HG03066 (cell line): ENCODE results near the gene ROR2.

Source experiments
- ATAC-seq: cut with Tn5 transposase; IDR thresholded peaks from one replicate; pipeline ENCODE4 v1.9.1; 2021; ENCODE audit warnings: low read depth; ENCODE audit not compliant: unreplicated experiment

The ROR2 gene

DNA sequence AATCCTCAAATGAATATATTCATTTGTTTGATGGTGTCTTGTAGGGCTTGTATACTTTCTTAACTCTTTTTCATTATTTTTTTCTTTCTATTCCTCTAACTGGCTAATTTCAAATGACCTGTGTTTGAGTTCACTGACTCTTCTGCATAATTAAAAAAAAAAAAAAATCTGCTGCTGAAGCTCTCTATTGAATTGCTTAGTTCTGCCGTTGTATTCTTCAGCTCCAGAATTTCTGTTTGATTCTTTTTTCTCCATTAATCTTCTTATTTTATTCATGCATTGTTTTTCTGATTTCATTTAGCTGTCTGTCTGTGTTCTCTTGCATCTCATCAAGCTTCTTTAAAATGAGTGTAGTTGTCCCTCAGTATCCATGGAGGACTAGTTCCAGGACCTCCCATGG lies 244.6 kb downstream of the ROR2 start:
- ATAC-seq = no peak

DNA sequence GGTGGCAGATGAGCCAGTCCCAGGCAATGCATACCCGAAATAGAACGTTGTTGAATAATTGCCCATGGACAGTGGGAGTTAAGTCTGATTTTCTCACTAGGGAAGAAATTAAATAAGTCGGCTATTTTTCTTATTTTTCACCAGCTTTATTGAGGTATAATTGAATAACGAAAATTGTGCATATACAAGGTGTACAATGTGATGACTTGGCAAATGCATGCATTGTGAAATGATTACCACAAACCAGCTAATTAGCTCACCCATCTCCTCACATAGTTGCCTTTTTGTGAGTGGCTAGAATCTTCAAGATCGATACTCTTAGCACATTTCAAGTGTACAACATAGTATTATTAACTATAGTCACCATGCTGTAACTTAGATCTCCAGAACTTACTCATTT lies 249.6 kb downstream of the ROR2 start:
- no peak for ATAC-seq

DNA sequence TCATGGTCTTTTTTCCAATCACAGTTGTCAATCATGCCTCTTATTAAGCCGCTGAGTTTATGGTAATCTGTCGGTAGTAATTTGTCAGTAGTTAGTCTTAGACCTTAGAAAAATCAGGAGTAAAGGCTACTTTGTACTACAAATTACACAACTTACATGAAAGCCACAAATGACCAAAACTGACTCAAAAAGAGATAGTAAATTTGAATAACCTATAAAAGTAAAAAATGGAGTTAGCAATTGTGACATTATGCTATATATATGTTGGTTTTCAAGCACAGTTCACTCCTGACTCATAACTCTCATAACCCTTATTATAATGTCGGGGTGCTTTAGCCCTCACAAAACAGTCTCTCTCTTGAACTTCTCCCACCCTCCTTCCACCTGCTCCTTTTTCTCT lies 251.8 kb downstream of the ROR2 start:
- no peak for ATAC-seq

DNA sequence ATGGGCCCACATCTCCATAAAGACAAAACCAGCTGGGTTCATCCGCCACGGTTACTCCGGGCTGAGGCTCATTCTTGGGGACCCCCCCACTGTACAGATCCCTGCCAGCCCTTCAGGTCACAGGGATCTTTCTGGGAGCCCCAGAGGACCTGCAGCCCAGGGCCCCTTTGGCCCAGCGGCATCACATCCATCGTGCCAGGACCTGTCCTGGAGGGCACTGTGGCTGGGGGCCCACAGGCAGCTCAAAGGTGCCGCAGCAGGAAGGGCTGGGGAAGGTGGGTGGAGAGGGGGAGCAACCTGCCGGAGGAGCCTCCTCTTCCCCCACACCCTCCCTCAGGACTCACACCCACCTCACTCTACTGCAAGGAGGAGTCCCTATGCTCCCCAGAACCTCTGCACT lies 252.8 kb downstream of the ROR2 start:
- no peak for ATAC-seq

DNA sequence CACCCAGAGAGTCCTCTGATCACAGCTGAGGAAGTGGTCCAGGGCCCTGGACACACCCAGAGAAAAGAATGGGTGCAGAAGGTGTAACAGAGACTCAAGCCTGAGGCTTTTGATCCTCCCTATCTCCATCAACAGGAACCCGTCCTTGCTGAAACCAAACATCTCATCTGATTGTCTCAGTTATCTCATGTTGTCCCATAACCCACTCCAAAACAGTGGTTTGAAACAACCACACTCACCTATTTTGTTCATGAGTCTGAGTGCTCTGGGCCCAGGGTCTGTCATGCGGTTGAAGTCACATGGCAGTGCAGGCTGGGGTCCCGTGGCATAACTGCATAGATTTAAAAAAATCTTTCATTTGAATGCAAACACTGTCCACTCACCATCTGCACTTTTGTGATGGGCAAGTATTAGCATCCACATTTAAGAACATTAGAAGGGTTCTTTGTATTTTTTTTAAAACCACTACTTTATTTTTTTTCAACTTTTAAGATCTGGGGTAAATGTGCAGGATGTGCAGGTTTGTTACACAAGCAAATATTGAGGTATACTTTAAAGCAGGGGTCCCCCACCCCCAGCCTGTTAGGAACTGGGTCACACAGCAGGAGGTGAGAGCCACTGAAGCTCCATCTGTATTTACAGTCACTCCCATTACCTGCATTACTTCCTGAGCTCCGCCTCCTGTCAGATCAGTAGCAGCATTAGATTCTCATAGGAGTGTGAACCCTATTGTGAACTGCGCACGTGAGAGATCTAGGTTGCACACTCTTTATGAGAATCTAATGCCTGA lies 255.8 kb downstream of the ROR2 start:
- no peak for ATAC-seq

DNA sequence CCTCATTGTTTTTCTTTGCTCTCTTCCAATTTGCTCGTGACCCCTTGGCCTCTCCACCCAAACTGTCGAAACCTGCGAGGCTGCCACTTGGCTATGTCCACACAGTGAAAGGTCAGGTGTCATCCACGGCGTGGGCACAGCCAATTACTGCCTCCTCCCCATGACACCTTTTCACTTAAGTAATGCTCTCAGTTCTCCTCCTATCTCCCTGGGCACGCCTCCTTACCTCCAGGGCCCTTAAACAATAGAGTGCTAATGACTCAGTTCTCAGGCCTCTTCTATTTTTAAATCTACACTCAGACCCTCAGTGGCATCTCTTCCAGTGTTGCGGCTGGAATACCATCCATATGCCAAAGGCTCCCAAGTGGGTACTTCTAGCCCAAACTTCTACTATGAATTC lies 256.8 kb downstream of the ROR2 start:
- ATAC-seq = no peak

DNA sequence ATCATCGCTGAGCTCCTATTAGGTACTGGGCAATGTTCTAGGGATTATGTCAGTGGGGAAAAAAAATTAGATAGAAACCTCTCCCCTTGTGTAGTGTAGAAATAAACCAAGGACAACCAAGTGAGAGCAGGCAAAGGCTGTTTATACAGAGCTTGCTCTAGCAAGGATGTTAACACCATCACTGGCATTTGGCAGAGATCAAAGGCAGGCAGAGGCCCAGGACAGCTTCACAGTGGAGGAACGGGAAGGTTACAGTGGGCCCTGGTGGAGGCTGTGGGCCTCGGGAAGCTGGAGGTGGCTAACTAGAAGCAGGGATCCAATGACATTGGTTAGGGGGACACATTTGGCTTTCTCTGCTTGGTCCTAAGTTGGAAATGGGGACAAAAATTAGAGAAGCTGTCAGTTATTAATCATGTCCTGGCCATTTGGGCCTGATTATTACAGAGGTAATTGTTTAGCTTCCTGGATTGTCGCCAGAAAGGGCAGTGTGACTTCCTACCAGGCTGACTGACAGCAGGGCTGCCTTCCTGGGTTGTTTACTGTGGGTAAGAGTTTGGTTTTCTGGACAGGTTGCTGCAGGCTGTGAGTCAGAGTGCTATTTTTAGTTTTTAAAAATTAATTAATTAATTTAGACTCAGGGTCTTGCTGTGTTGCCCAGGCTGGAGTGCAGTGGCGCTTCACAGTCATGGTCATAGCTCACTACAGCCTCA lies 259.3 kb downstream of the ROR2 start:
- ATAC-seq = no peak

DNA sequence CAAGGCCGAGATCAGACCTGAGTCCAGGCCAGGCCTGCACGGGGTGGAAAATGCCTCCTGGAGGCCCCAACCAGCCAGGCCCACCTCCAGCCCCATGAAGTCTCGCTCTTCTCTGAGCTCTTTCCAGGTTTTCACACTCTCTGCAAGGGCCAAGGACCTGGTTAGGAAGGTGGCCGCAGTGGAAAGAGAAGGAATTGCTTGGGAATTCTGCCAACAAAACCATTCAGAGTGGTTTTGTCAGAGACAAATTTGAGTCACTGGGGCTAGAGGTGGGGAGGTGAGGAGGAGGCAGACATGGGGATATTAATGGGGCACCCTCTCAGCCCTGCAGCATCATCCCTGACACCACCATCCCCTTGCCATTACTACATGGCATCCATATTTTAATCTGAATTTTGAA lies 261.0 kb downstream of the ROR2 start:
- ATAC-seq = no peak

DNA sequence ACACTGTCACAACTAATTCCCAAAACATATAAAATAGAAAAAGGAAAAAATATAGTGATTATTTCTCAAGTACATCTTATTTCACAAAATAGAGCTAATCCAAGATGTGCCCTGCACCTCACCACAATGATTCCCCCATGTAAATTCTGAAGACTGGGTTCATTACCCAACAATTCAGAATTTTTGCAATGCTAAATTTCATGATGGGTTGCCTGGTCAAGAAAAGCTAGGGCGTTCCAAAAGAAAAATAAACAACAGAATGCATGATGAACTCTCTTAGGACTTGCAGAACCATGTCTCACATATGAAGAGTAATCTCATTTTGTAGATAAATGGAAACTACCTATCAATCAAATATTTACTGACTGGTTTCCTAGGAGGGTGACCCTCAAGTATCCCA lies 266.8 kb downstream of the ROR2 start:
- no peak for ATAC-seq

DNA sequence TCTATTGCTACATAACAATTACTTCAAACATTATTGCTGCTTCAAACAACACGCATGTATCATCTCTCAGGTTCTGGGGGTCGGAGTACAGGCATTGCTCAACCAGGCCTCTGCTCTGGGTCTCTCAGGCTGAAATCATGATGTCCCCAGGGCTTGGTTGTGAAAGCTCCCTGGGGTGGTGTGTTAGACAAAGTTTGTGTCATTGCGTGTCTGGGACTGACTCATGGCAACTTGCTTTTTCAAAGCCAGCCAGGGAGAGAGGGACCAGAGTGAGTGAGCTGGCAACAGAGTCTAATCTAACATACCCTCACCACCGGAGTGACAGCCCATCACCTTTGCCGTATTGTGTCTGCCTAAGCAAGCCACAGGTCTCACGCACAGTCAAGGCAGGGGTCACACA lies 267.2 kb downstream of the ROR2 start:
- no peak for ATAC-seq

DNA sequence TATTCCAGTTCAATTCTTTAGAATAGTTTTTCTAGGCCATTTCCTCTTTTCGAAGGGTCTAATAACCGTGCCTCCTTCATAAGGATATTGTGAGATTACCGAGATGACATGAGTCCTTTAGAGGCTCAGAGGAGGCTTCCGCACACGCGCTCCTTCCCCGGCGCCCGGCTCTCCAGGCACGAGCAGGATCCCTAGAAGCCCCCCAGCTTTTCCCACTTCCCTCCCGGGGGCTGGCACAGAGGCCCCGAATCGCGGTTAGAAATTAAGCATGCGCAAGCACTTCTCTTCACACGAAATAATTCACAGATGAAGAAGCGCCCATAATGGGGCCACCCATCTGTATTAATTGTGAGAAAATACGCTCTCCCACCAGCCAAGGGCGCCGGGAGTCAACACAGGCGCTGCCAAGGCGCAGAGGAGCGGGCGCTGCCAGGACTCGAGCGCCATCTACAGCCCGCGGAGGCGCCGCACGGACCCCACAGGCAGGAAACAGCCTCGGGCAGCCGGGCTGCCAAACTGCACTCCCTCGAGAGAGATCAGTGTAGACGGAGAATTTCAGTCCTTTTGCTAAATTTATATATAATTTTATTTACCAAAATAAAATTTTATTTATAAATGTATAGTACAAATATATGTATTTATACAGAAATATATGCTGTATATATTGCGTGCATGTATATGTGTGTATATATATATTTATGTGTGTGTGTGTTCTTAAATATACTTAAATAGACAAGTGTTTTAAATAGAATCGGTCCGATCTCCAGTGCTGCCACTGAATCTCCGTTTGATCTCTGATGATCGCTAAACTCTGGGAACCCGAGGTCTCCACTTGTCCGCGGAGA lies 268.3 kb downstream of the ROR2 start:
- ATAC-seq = no peak

DNA sequence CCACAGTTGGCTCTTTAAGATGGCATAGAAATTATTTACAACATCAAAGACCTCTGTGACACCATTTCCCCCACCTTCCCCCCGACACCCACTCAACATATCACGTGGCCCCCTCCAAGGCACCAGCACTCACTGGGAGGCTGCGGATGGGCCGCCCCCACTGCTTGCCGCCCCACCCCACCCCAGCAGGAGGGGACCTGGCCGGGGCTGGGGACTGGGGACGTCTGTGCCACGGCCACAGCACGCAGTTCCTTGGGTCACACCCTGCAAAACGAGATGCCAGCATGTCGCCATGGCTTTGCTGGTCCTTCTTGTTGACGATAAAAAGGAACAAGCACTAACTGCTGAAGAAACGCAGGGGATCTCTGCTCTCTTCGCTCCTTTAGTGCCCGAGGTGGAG lies 269.0 kb downstream of the ROR2 start:
- ATAC-seq = no peak

DNA sequence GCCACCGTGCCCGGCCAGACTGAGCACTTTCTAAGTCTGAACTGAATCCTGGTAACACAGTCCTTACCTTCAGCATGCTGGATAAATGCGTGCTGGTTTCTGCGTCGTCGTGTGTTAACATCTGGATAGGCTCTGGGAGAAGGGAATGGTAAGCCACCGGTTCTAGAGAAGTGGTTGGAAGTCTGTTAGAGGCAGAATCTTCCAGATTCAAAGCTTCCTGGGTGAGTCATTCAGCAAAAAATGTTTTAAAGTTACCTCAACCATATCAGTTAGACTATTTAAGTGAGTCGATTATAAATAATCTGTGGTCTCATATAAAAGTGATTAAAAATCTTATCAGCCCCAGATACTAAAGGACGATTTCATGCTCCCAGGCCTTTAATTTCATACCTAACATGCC lies 269.9 kb downstream of the ROR2 start:
- no peak for ATAC-seq

DNA sequence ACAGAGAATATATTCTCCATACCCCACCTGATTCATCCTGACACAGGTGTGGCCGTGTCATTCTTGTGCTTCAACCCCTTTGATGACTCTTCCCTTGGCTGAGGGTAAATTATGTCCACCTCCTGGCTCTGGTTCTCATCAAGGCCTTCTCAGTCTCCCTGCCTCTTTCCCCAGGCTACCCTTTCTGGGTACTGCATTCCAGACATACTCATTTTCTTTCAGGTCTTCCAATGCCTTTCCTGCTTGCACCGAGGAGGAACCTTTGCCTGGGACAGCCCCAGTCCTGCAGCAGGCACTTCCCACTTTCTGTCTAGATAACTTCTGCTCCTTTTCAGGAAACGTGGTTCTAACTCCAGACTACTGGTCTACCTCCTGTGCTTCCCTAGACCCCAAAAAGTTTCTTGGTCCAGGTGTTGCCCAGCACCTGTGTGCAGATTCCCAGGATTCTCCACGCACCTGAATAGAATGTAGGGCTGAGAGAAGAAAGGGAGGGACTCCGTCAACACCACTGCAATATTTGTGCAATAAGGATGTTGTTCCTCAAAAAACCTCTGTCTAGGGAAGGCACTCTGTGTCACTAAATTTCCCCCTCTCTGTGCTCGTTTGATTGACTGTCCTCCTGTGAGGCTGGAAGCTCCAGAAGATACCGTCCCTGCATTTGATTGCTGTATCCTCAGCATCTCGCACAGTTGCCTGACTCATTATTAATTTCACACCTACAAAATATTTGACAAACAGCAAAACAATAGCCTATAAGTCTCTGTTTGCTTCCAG lies 271.0 kb downstream of the ROR2 start:
- ATAC-seq = no peak

DNA sequence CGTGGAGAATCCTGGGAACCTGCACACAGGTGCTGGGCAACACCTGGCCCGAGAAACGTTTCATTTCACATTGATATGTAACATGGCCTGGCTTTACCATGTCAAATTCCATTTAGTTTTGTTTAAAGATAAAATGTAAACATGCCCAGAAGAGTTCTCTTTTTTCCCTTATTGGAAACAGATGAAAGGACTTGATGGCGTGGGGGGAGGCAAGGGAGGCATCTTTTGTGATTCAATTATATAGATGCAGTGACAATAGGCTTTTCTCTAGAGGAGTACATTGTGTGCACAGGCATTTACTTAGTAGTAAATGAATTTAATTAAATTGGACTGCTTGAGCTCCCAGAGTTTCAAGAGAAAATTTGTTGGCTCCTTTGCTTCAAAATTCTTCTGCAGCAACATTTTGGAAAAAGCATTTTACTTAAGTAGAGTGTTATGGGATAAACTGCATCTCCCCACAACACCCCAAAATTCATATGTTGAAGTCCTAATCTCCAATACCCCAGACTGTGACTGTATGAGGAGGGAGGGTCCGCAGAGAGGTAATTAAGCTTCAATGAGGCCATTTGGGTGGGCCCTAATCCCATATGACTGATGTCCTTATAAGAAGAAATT lies 272.1 kb downstream of the ROR2 start:
- no peak for ATAC-seq

DNA sequence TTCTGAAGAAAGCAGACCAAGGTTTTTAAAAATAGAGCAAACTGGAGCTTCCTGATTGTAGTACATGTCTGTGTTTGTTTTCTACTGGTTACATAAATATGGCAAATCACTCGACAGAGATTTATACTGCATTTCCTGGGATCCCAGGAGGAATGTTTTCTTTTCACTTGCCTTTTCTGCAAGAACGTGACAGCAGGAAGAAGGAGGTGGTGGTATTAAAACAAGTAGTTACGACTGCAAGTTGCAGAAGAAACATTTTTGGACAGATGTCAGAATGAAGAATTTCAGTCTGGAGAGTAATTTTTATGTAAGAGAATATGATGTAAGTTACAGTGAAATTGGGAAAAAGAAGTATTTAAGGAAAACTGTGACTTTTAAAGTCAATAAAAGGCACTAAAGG lies 272.7 kb downstream of the ROR2 start:
- ATAC-seq = no peak

DNA sequence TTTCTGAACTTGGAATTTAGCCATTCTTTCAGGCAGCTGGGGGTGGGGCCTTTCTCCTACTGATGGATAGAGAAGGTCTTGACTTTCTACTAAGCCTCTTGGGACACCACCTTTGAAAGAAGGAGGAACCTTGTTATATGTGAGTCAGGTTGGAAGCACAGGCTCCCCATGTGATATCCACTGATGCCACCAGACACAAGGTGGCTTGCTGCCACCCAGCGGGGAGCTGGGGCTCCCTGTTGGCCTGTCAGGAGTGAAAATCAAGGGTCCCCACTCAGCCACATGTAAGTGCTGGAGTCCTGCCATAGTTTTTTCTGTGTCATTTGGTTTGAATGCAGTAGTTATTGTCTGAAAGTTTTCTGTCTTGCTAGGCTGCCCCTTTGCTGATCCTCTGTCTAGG lies 274.0 kb downstream of the ROR2 start:
- no peak for ATAC-seq

DNA sequence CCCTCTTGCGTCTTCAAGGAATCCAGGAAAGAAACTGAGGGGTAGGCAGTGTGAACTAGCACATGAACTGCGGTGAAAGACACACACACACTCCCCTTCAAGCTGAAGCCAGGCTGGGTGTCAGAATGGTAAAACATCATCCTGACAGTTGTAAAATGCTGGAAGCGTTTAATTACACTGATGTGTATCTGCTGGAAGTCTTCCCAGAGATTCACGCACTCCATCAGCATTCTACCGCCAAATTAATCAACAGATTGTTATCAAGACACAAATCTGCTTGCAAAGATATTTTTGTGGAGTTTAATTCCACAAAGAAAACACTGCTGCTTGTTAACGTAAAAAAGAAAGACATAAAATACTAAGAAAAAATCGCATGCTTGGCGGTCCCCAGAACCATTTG lies 285.4 kb downstream of the ROR2 start:
- ATAC-seq = no peak

DNA sequence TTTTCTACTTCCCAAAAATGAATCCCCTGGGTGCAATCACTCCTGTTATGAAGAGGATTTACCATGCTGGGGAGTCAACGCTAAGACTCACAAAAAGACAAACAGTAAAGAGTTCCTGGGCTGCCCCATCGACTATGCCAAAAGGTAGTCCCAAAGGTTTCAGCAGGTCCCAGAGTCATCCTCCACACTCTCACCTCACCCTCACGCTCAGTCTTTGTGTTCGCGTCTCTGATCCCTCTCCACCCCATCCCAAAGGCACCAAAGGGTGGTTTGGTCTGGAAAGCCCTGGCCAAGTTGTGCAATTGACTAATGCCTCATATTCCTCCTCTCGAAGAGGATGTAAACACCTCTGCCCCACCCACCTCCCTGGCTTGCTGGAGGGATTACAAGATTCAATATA lies 286.2 kb downstream of the ROR2 start:
- no peak for ATAC-seq

DNA sequence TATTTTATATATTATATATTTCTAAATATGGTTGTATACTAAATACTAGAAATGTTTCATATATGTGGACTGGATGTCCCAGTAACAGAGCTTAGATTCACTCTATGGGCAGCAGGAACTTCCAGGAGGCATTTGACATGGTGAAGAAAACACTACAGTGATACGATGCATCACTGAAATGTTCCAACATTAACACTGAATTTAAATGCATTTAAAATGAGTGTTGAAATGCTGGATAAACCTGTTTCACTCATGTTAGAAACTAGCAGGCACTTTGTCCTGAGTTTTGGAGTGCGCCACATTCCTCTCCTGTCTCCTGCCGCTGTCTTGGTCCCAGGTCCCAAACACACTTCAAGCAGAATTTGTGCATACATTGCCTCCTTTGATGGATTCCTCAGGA lies 288.6 kb downstream of the ROR2 start:
- ATAC-seq = no peak
